CD4-positive, alpha-beta memory T cell (primary cell): ENCODE results near the gene TDRD7. TPM values are rescaled to one million over a fixed set of nuclear protein-coding genes. Genes with fewer than 3 reads are reported as not detected.

Source experiments
- CTCF ChIA-PET: fragments of 350-600 bp; sonication (Branson Sonifier 250); formaldehyde crosslinking; loops from one replicate; lab custom pipeline; 2021; ENCODE audit warnings: inconsistent platforms; ENCODE audit not compliant: partially characterized antibody; lab: Charles Lee
- POLR2A ChIA-PET: fragments of 350-600 bp; sonication (Branson Sonifier 250); formaldehyde crosslinking; loops from one replicate; lab custom pipeline; 2021; ENCODE audit not compliant: partially characterized antibody; lab: Charles Lee
- DNase-seq, 5 donors: peaks; one replicate each; pipeline versions ENCODE4 v3.0.0 to v3.0.0-alpha.2; 2020 to 2022; ENCODE audit warnings: mixed read lengths in 1 of 5
- H3K27ac ChIP-seq: one replicate; pipeline ENCODE4 v1.7.0; 2013; ENCODE audit warnings: low read depth, low read length
- H3K27me3 ChIP-seq: 2 replicates; pipeline ENCODE4 v1.7.0; 2013; ENCODE audit warnings: mild to moderate bottlenecking, low read length, moderate library complexity; ENCODE audit not compliant: insufficient read depth
- H3K36me3 ChIP-seq: 2 replicates; pipeline ENCODE4 v1.7.0; 2013; ENCODE audit warnings: mild to moderate bottlenecking, low read length, moderate library complexity; ENCODE audit not compliant: insufficient read depth
- H3K4me1 ChIP-seq: 2 replicates; pipeline ENCODE4 v1.7.0; 2013; ENCODE audit warnings: mild to moderate bottlenecking, low read length, moderate library complexity; ENCODE audit not compliant: insufficient read depth
- H3K4me3 ChIP-seq, 2 donors: one replicate each; pipeline ENCODE4 v1.7.0; 2013; ENCODE audit warnings: low read length in 2 of 2, mild to moderate bottlenecking in 1 of 2
- H3K9me3 ChIP-seq, 2 donors: one replicate each; pipeline ENCODE4 v1.7.0; 2013; ENCODE audit warnings: low read length in 2 of 2, control low read depth in 1 of 2; ENCODE audit not compliant: control insufficient read depth in 1 of 2
- H3K27ac Mint-ChIP-seq, 7 donors: one replicate each; pipeline ENCODE4 v1.8.0; 2020 to 2021; ENCODE audit warnings: mixed read lengths in 7 of 7, mild to moderate bottlenecking in 6 of 7, inconsistent platforms in 3 of 7, moderate library complexity in 3 of 7
- H3K27me3 Mint-ChIP-seq, 2 donors: one replicate each; pipeline ENCODE4 v1.8.0; 2020 to 2021; ENCODE audit warnings: mixed read lengths in 2 of 2
- H3K36me3 Mint-ChIP-seq, 2 donors: one replicate each; pipeline ENCODE4 v1.8.0; 2020 to 2021; ENCODE audit warnings: mixed read lengths in 2 of 2, inconsistent platforms in 1 of 2, mild to moderate bottlenecking in 1 of 2
- H3K4me1 Mint-ChIP-seq, 4 donors: one replicate each; pipeline ENCODE4 v1.8.0; 2020 to 2021; ENCODE audit warnings: mixed read lengths in 4 of 4, mild to moderate bottlenecking in 1 of 4
- H3K4me3 Mint-ChIP-seq, 8 donors: one replicate each; pipeline ENCODE4 v1.8.0; 2020 to 2021; ENCODE audit warnings: mixed read lengths in 8 of 8, mild to moderate bottlenecking in 7 of 8, moderate library complexity in 6 of 8, inconsistent platforms in 3 of 8
- H3K9me3 Mint-ChIP-seq, 8 donors: one replicate each; pipeline ENCODE4 v1.8.0; 2020 to 2021; ENCODE audit warnings: mixed read lengths in 8 of 8, mild to moderate bottlenecking in 5 of 8, inconsistent platforms in 3 of 8, moderate library complexity in 1 of 8
- intact Hi-C: fragments of 100-400 bp; cut with micrococcal nuclease; formaldehyde crosslinking; loops from one replicate; pipeline ENCODE4 v1.15.1; 2023
- polyA plus RNA-seq, 2 donors: library from polyadenylated mRNA; unstranded; fragments of 300-500 nt; fragmentation: Illumina TruSeq; gene quantifications; one replicate each; pipeline ENCODE4 v1.2.3, GENCODE V29; 2021
- total RNA-seq, 2 experiments: library from RNA; stranded (reverse); gene quantifications; one replicate each; pipeline ENCODE4 v1.2.3, GENCODE V29; 2021

TDRD7 gene
- total and polyA plus RNA-seq, 4 experiments from 2014 or later = 5.6 to 13.6 (median 11.4) TPM

DNA sequence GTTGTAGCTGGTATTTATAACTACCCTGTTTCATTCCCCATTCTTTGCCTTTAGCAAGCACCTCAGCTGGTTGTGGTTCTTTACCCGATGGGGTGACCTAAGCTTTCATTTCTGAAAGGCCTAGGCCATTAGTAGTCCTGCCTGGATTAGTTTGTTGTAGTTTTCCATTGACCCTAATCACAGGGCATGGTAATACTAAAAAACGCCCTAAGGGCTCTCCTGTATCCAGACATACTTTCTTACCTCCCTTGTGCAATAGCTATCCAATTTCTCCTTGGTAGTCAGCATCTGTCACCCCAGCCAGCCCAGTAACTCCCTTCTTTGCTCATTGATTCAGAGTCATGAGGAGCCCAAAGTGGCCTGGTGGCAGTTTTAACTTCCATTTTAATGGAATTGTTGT is 113.6 kb downstream of the TDRD7 start:
- H3K27ac Mint-ChIP-seq = no peak overlapping the region
- CTCF ChIA-PET = no interaction called here
- no peak for DNase-seq
- H3K36me3 Mint-ChIP-seq = no peaks in the 10 kb centered on the region
- no peak overlapping the region for H3K4me3 ChIP-seq
- H3K27ac ChIP-seq = no peak overlapping the region
- intact Hi-C loops = no loop called here
- H3K9me3 ChIP-seq = no peaks in the 10 kb centered on the region
- POLR2A ChIA-PET = no interaction called here
- no peaks in the 10 kb centered on the region for H3K36me3 ChIP-seq
- no peak overlapping the region for H3K4me3 Mint-ChIP-seq
- H3K27me3 ChIP-seq = no peaks in the 10 kb centered on the region
- no peaks in the 10 kb centered on the region for H3K9me3 Mint-ChIP-seq
- no peaks in the 10 kb centered on the region for H3K4me1 ChIP-seq
- H3K27me3 Mint-ChIP-seq = peaks cover 2% of the 10 kb centered on the region in 2 donors
- H3K4me1 Mint-ChIP-seq = no peaks in the 10 kb centered on the region

DNA sequence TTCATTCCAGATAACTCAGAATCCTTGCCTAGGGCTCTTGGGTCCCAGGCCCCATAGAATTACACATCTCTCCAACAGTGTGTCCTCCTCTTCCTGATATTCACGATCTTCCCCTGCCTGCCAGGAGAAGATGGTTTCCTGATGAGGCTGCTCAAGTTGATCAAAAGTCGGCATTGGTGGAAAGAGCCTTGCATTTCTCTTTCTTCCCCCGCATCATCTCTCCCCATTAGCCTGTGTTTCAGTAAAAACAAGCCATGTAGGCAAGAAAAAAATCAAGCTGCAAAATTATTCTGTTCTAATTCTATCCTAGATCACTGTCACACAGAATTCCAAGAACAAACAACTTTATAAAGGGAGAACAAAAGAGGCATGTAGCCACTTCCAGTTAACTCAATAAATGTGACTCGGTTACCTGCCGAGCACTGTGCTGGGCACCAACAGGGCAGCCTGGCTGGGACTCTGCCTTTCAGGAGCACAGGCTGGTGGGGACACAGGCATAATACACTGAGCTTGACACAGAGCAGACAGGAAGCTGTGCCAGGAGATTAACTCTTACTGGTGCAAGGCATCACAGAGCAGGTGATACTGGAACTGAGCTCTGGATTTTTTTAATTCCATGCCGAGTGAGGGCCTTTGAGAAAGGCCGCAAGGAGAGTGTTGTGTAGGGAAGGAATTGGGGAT is 115.1 kb downstream of the TDRD7 start:
- Mint-ChIP-seq H3K27ac (no peak overlapping the region), H3K36me3 (no peaks in the 10 kb centered on the region), H3K4me1 (no peaks in the 10 kb centered on the region), H3K4me3 (no peak overlapping the region), H3K9me3 (no peaks in the 10 kb centered on the region), H3K27me3 (peaks cover 0 to 2% of the 10 kb centered on the region in 2 donors)
- Histone ChIP-seq H3K27me3 (no peaks in the 10 kb centered on the region), H3K4me3 (no peak overlapping the region), H3K27ac (no peak overlapping the region), H3K36me3 (no peaks in the 10 kb centered on the region), H3K9me3 (no peaks in the 10 kb centered on the region), H3K4me1 (no peaks in the 10 kb centered on the region)
- no peak for DNase-seq
- ChIA-PET CTCF (no interaction called here), POLR2A (no interaction called here)
- intact Hi-C loops = no loop called here

DNA sequence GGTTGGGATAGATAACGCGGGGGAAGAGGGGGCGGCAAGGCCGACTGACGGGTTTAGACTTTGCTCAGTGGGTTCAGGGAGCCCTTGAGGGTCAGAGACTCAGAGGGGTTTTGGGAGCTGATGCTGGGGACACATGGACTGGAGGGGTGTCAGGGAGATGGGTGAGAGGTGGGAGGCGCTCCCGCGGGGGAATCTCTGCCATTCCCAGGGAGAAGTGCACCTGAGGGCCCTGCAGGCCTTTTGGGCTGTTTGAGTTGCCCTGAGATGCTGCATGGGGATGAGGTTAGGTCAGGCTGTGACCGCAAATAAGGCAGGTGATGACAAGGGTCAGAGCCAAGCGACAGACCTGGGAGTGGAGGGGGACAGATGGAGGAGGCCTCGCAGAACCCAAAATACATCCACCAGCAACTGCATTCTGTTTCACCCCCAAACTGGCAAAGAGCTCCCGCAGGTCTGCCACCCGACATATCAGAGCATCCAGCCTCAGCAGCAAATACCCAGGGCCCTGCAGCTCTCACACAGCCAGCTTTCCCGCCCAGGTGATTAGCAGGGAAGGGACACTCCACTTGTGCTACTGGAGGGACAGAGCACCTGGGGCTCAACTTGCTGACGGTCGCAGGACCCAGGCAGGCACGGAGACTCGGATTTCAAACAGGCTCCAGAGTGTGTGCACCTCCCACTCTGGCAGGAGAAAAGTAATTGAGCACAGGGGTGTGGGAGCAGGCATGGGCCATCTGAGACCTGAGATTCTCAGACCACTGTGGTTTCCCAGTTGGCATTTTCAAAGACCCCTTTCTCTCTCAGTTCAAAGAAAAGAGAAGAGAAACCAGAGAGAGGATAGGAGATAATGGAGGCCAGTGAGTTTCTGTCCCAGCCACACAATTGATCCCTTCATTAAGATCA is 116.0 kb downstream of the TDRD7 start:
- no peaks in the 10 kb centered on the region for H3K4me1 Mint-ChIP-seq
- no peak for DNase-seq
- intact Hi-C loops = no loop called here
- H3K4me1 ChIP-seq = no peaks in the 10 kb centered on the region
- no peaks in the 10 kb centered on the region for H3K9me3 Mint-ChIP-seq
- no peak overlapping the region for H3K27ac ChIP-seq
- no peaks in the 10 kb centered on the region for H3K36me3 ChIP-seq
- peaks cover 0 to 4% of the 10 kb centered on the region in 2 donors for H3K27me3 Mint-ChIP-seq
- ChIA-PET CTCF (no interaction called here), POLR2A (no interaction called here)
- H3K9me3 ChIP-seq = no peaks in the 10 kb centered on the region
- no peaks in the 10 kb centered on the region for H3K27me3 ChIP-seq
- H3K4me3 Mint-ChIP-seq = no peak overlapping the region
- no peak overlapping the region for H3K27ac Mint-ChIP-seq
- no peaks in the 10 kb centered on the region for H3K36me3 Mint-ChIP-seq
- H3K4me3 ChIP-seq = no peak overlapping the region

DNA sequence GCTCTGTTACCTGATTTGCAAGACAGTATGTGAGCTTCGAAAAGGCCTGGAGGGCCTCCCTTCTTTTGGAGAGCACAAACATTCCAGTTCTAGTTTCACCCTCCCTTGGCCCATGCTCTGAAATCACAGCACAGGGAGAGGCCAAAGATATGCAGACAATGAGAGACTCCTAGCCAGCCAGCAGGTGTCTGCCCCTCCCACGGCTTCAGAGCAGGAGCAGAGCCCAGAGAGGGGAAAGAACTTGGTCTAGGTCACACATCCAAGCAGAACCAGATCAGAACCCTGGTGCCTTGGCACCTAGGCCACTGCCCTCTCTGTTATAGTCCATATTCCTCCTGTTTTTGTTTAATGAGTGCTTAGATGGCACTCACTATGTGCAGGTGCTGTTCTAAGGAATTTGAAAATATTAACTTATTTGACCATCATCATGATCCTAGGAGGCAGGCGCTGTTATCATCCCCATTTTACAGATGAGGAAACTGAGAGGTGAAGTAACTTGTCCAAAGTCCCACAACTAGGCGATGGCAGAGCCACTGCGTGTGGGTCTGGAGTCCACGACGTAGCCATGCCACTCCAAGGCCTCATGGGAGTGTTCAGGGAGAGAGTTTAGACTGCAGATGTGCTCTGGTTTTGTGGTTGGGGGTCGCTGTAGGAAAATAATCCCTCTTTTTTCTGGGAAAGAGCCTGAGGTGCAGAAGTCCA is 116.8 kb downstream of the TDRD7 start:
- ChIA-PET POLR2A (no interaction called here), CTCF (no interaction called here)
- no peaks in the 10 kb centered on the region for H3K36me3 ChIP-seq

DNA sequence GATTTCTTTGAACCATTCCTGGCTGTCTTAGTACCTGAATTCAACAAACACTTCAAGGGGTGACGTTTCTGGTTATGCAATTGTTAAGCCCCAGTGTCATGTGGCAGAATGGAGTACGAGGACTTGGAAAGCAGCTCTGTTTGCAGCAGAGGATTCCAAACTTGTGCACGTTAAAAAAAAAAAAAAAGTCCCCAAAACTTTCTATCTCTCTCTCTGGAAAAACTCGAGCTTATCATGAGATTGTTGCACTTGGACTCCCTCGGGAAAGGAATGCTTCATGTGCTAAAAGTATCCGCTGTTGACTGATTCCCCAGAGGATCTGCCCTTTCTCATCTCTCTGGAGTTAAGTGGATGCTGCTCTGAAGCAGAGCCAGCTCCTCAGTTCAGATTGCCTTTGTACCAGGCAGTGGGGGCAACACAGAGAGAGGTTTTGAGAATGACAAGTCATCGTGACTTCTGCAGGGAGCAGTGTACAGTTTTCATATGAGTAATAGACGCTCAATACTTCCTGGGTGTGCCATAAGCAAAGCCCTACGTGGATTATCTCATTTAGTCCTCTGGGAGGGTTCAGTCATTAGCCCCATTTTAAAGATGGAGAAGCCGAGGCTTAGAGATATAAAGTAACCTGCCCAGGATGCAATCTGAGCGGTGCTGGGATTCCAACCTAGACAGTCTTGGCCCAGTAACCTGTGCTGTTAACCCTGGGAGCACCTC is 117.6 kb downstream of the TDRD7 start:
- Mint-ChIP-seq H3K36me3 (no peaks in the 10 kb centered on the region), H3K4me1 (no peaks in the 10 kb centered on the region), H3K27ac (no peak overlapping the region), H3K4me3 (no peak overlapping the region), H3K27me3 (peaks cover 0 to 4% of the 10 kb centered on the region in 2 donors), H3K9me3 (no peaks in the 10 kb centered on the region)
- no peak for DNase-seq
- no peaks in the 10 kb centered on the region for H3K9me3 ChIP-seq
- H3K4me3 ChIP-seq = no peak overlapping the region
- ChIA-PET CTCF (no interaction called here), POLR2A (no interaction called here)
- H3K27ac ChIP-seq = no peak overlapping the region
- intact Hi-C loops = no loop called here
- no peaks in the 10 kb centered on the region for H3K4me1 ChIP-seq
- no peaks in the 10 kb centered on the region for H3K36me3 ChIP-seq
- H3K27me3 ChIP-seq = no peaks in the 10 kb centered on the region

More for the DNA sequence above, 116.8 kb downstream of the TDRD7 start:
- DNase-seq = no peak
- Histone ChIP-seq H3K4me1 (no peaks in the 10 kb centered on the region), H3K9me3 (no peaks in the 10 kb centered on the region), H3K4me3 (no peak overlapping the region), H3K27ac (no peak overlapping the region), H3K27me3 (no peaks in the 10 kb centered on the region)
- Mint-ChIP-seq H3K36me3 (no peaks in the 10 kb centered on the region), H3K9me3 (no peaks in the 10 kb centered on the region), H3K4me3 (no peak overlapping the region), H3K4me1 (no peaks in the 10 kb centered on the region), H3K27me3 (peaks cover 0 to 4% of the 10 kb centered on the region in 2 donors), H3K27ac (peak overlapping the region in 1 of 7 donors; percentile 8)
- intact Hi-C loops = no loop called here

DNA sequence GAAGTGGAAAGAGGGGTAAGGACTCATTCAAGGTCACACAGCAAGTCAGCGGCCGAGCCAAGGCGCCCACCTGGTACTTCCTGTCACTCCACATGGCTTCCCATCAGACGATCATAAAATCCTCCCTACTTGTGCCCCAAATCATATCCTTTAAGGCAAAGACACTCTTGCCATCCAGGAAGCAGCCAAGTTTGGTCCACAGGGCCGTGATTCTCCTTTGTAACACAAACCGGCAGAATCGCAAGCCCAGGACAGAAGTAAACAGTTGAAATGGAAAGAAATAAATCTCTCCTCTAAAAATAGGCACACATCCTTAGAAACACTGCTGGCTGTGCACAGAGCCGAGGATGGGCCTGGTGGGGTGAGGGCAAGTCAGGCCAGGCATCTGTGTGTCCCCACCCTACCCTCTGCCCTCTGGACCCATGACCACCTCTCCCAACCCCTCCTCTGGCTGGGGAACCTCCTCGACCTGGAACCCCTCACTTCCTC is 120.0 kb downstream of the TDRD7 start:
- no peaks in the 10 kb centered on the region for H3K36me3 Mint-ChIP-seq
- ChIA-PET CTCF (no interaction called here), POLR2A (no interaction called here)
- no peak overlapping the region for H3K4me3 ChIP-seq
- H3K36me3 ChIP-seq = no peaks in the 10 kb centered on the region
- peak overlapping the region in 1 of 7 donors; percentile 76 for H3K27ac Mint-ChIP-seq
- H3K27ac ChIP-seq = no peak overlapping the region
- no peaks in the 10 kb centered on the region for H3K9me3 Mint-ChIP-seq
- no peaks in the 10 kb centered on the region for H3K9me3 ChIP-seq
- no peaks in the 10 kb centered on the region for H3K4me1 ChIP-seq
- no peaks in the 10 kb centered on the region for H3K27me3 ChIP-seq
- H3K4me1 Mint-ChIP-seq = no peaks in the 10 kb centered on the region
- peaks cover 0 to 8% of the 10 kb centered on the region in 2 donors for H3K27me3 Mint-ChIP-seq
- intact Hi-C loops = no loop called here
- H3K4me3 Mint-ChIP-seq = no peak overlapping the region
- DNase-seq = no peak
